Tibial nerve (tissue), 4 donors: Measurements from ENCODE around the gene PCYT1A. TPM values are rescaled to one million over a fixed set of nuclear protein-coding genes. Genes with fewer than 3 reads are reported as not detected.
"Not testable (repeated sequence)": the region's sequence is repeated elsewhere in the genome, so short reads cannot be mapped to it uniquely, and the experiment has no call there.

Experiments used
- DNase-seq, 2 donors: peaks; one replicate each; pipeline ENCODE4 v3.0.0-alpha.2; 2019; ENCODE audit warnings: low spot score in 2 of 2
- H3K27ac ChIP-seq, 4 donors: fragments of 200-600 bp; sonication (generic) in 3 of 4; one replicate each; pipeline ENCODE4 v1.5.1; 2017 to 2019; ENCODE audit warnings: mild to moderate bottlenecking in 1 of 4
- H3K27me3 ChIP-seq, 2 donors: fragments of 200-600 bp; sonication (generic) in 1 of 2; one replicate each; pipeline versions ENCODE4 v1.5.1 to v1.6.0; 2017 to 2019
- H3K36me3 ChIP-seq, 3 donors: fragments of 200-600 bp; sonication (generic); one replicate each; pipeline ENCODE4 v1.5.1; 2018 to 2019
- H3K4me1 ChIP-seq, 4 donors: fragments of 200-600 bp; sonication (generic) in 3 of 4; one replicate each; pipeline ENCODE4 v1.5.1; 2017 to 2019
- H3K4me3 ChIP-seq, 4 donors: fragments of 200-600 bp; sonication (generic) in 3 of 4; one replicate each; pipeline ENCODE4 v1.5.1; 2017 to 2019; ENCODE audit warnings: mild to moderate bottlenecking in 1 of 4, moderate library complexity in 1 of 4
- H3K9me3 ChIP-seq, 4 donors: fragments of 200-600 bp; sonication (generic) in 3 of 4; one replicate each; pipeline ENCODE4 v1.5.1; 2017 to 2019
- EP300 ChIP-seq, 2 donors: sonication (generic); formaldehyde crosslinking; IDR thresholded peaks; one replicate each; pipeline ENCODE4 v1.6.1; 2017; ENCODE audit warnings: antibody characterized with exemption in 2 of 2, mild to moderate bottlenecking in 1 of 2
- POLR2A ChIP-seq, 2 donors: fragments of 450-650 bp; IDR thresholded peaks; one replicate each; pipeline ENCODE4 v1.6.1; 2017; ENCODE audit warnings: antibody characterized with exemption in 2 of 2, mild to moderate bottlenecking in 2 of 2, moderate library complexity in 2 of 2
- whole genome bisulfite sequencing, 2 donors: methylation state at CpG; one replicate each; pipeline ENCODE4 v1.1.5; 2018; 5-methylcytosine and 5-hydroxymethylcytosine counted together
- total RNA-seq, 4 donors: library from RNA; depleted of rRNA; stranded (reverse); fragments of >200 nt; gene quantifications; one replicate each; pipeline ENCODE4 v1.1.0, GENCODE V29; 2016
- TF ChIP-seq, protein P1 (sequence below), 5 experiments: fragments of 200-600 bp in 3 of 5; fragments of 450-650 bp in 2 of 5; sonication (generic) in 3 of 5; IDR thresholded peaks; one replicate each; pipeline ENCODE4 v1.5.1; 2016 to 2019; ENCODE audit warnings: antibody characterized with exemption in 5 of 5, mild to moderate bottlenecking in 3 of 5, moderate library complexity in 2 of 5

Gene PCYT1A
- total RNA-seq, 4 donors from 2014 or later = 51.9 to 98.1 (median 73.0) TPM

DNA sequence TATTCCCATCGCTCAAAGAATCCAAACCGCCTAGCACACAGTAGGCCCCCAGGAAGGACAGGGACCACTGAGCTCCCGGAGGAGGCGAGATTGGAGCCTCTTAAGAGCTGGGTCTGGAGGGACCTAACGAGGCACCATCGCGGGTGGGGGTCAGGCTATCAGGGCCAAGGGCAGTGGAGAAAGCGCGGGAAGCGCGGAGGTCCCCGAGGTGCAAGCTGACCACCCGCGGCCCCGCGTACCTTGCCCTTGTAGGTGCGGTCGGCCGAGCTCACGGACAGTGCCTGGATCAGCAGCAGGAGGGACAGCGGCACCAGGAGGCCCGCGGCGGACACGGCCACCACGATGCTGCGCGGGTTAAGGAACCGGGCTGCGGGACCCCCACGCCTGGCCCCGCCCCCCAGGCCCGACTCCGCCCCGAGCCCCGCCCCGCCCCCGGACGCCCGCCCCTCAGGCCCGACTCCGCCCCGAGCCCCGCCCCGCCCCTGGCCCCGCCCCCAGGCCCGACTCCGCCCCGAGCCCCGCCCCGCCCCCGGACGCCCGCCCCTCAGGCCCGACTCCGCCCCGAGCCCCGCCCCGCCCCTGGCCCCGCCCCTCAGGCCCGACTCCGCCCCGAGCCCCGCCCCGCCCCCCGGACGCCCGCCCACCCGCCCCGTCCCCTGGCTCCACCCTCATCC is 80.2 kb downstream of the PCYT1A start:
- no peak for TF ChIP-seq EP300 (IDR thresholded peaks at IDR 0.05)
- TF ChIP-seq POLR2A (IDR thresholded peaks at IDR 0.05) = no peak
- TF ChIP-seq, protein P1, sequence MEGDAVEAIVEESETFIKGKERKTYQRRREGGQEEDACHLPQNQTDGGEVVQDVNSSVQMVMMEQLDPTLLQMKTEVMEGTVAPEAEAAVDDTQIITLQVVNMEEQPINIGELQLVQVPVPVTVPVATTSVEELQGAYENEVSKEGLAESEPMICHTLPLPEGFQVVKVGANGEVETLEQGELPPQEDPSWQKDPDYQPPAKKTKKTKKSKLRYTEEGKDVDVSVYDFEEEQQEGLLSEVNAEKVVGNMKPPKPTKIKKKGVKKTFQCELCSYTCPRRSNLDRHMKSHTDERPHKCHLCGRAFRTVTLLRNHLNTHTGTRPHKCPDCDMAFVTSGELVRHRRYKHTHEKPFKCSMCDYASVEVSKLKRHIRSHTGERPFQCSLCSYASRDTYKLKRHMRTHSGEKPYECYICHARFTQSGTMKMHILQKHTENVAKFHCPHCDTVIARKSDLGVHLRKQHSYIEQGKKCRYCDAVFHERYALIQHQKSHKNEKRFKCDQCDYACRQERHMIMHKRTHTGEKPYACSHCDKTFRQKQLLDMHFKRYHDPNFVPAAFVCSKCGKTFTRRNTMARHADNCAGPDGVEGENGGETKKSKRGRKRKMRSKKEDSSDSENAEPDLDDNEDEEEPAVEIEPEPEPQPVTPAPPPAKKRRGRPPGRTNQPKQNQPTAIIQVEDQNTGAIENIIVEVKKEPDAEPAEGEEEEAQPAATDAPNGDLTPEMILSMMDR (IDR thresholded peaks at IDR 0.05) = no peak
- H3K9me3 ChIP-seq = peaks cover 0 to 10% (median 0%) of the 10 kb centered on the region in 4 donors
- no peaks in the 10 kb centered on the region for H3K36me3 ChIP-seq
- 26% methylated on average over 19 to 20 of the region's 70 CpGs for WGBS, 2 donors
- H3K27ac ChIP-seq = no peak overlapping the region
- peaks cover 0 to 10% (median 0%) of the 10 kb centered on the region in 4 donors for H3K4me1 ChIP-seq
- peak overlapping the region in 1 of 4 donors; percentile 45 for H3K4me3 ChIP-seq
- H3K27me3 ChIP-seq = peaks cover 0 to 34% of the 10 kb centered on the region in 2 donors
- DNase-seq = no peak

DNA sequence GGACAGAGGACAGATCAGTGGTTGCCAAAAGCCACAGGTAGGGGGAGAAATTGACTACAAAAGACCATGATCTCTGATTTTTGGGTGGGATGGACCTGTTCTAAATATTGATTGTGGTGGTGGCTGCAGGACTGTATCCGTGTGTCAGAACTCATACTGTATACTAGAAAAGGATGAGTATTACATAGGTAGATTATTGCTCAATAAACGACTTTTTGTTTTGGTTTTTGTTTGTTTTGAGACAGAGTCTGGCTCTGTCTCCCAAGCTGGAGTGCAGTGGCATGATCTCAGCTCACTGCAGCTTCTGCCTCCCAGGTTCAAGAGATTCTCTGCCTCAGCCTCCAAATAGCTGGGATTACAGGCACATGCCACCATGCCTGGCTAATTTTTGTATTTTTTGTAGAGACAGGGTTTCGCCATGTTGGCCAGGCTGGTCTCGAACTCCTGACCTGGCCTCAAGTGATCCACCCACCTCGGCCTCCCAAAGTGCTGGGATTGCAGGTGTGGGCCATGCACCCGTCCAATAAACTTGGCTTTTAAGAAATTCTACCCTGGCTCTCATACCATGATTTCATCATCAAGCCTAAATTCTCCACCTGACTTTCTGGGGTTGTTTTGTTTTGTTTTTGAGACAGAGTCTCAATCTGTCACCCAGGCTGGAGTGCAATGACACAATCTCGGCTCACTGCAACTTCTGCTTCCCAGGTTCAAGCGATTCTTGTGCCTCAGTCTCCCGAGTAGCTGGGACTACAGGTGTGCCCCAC is 81.9 kb downstream of the PCYT1A start:
- H3K4me1 ChIP-seq = peaks cover 0 to 10% (median 0%) of the 10 kb centered on the region in 4 donors
- H3K9me3 ChIP-seq = peaks cover 0 to 10% (median 0%) of the 10 kb centered on the region in 4 donors
- not testable (repeated sequence) for H3K4me3 ChIP-seq, H3K36me3 ChIP-seq, H3K27ac ChIP-seq, DNase-seq
- H3K27me3 ChIP-seq = peaks cover 0 to 34% of the 10 kb centered on the region in 2 donors
- WGBS, 2 donors = 84 to 88% methylated on average over 9 of the region's 9 CpGs

DNA sequence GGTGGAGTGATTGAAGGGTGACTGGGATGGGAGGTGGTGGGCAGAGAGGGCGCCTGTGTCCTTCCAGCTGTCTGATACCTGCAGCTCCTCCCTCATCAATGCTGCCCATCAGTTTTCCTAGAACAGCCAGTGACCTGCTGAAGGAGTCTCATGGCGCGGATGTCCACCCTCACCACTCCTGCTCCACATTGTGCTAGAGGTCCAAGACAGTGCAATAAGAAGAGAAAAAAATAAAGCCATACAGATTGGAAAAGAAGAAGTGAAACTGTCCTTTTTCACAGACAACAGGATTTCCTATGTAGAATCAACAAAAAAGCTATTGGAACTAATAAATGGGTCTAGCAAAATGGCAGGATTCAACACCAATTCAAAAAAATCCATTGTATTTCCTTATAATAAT is 83.7 kb downstream of the PCYT1A start:
- Histone ChIP-seq H3K4me3 (no peak overlapping the region), H3K27ac (no peak overlapping the region), H3K9me3 (peaks cover 0 to 10% (median 0%) of the 10 kb centered on the region in 4 donors), H3K4me1 (peaks cover 0 to 10% (median 0%) of the 10 kb centered on the region in 4 donors), H3K36me3 (no peaks in the 10 kb centered on the region), H3K27me3 (peaks cover 0 to 31% of the 10 kb centered on the region in 2 donors)
- DNase-seq = no peak
- WGBS, 2 donors = 82 to 86% methylated on average over 3 of the region's 3 CpGs
- TF ChIP-seq EP300 (IDR thresholded peaks at IDR 0.05) (no peak), POLR2A (IDR thresholded peaks at IDR 0.05) (no peak)
- TF ChIP-seq, protein P1 (IDR thresholded peaks at IDR 0.05) = no peak

DNA sequence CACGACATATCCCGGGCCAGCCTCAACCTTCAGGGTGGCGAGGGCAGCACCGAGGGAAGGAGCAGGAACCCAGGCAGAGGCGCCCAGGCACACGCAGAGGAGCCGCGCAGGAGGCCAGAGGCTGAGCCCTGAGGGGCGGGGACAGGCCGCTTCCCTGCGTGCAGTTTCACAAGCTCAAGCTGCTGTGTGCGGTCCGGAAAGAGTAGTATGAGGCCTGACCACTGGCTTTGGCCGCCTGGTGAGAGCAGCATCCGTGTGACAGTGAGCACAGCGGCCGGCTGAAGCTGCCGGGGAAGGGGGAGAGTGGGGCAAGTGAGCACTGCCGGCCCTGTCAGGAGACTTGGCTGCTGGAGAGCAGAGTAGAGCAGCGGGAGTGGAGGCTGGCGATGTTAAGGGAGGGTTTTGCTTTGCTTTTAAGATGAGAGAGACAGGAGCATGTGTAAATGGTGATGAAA is 85.0 kb downstream of the PCYT1A start:
- Histone ChIP-seq H3K4me3 (no peak overlapping the region), H3K27me3 (peaks cover 0 to 20% of the 10 kb centered on the region in 2 donors), H3K9me3 (peaks cover 0 to 10% (median 0%) of the 10 kb centered on the region in 4 donors), H3K36me3 (no peaks in the 10 kb centered on the region), H3K27ac (no peak overlapping the region), H3K4me1 (peaks cover 0 to 5% (median 0%) of the 10 kb centered on the region in 4 donors)
- DNase-seq = peak in 1 of 2 donors; percentile 33
- TF ChIP-seq, protein P1 (IDR thresholded peaks at IDR 0.05) = no peak
- no peak for TF ChIP-seq POLR2A (IDR thresholded peaks at IDR 0.05)
- TF ChIP-seq EP300 (IDR thresholded peaks at IDR 0.05) = no peak
- WGBS, 2 donors = 46 to 51% methylated on average over 18 to 21 of the region's 21 CpGs

DNA sequence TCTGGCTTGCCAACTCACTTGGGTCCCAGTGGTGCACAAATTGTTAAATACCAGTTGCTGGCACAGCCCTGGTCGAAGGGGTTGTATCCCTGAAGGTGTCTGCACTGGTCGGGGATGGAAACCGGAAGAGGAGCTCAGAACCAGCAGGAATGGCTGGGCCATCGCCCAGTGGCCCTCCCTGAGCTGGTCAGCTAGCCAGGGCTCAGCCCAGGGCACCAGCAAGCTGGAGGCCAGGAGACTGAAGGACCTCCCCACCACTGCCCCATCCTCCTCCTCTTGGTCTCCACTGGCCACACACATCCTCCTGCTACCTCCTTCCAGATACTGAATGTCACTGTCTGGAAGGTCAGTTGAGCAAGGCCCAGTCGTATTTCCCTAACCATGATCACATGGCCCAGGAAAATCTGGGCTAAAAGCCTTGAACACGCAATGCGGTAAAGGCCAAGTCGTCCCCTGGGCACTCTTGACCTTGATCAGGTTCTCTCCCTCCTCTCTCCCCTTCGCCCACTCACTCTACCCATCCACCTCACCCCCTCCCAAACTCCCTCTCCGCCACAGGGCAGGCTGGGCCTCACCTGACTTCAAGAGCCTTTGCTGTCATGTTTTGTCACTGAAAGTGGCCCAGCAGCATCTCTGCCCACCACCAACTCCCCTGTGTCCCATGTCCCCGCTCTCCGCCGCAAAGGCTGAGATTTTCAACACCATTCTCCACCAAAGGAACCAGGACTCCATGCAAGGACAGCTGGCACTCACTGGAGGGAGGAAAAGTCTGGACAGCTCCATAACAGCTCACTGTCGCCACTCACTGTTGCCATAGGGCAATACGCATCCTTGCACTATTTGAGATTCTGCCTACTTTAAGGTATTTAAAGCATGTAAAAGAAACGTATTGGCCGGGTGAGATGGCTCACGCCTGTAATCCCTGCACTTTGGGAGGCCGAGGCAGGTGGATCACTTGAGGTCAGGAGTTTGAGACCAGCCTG is 88.5 kb downstream of the PCYT1A start:
- Histone ChIP-seq H3K4me3 (no peak overlapping the region), H3K27me3 (no peaks in the 10 kb centered on the region), H3K27ac (no peak overlapping the region), H3K9me3 (no peaks in the 10 kb centered on the region), H3K4me1 (peaks cover 0 to 8% (median 0%) of the 10 kb centered on the region in 4 donors), H3K36me3 (no peaks in the 10 kb centered on the region)
- TF ChIP-seq POLR2A (IDR thresholded peaks at IDR 0.05) = no peak
- TF ChIP-seq EP300 (IDR thresholded peaks at IDR 0.05) = no peak
- TF ChIP-seq, protein P1 (IDR thresholded peaks at IDR 0.05) = no peak
- 77 to 84% methylated on average over 18 to 19 of the region's 19 CpGs for WGBS, 2 donors
- DNase-seq = no peak
